AG09309 (cell line): ENCODE results near the gene FOXN1.

Experiments used
- DNase-seq: peaks from one replicate; pipeline ENCODE4 v3.0.0-alpha.2; 2010; ENCODE audit warnings: low read depth
- H3K4me3 ChIP-seq: 2 replicates; pipeline ENCODE4 v1.5.1; 2011; ENCODE audit warnings: mild to moderate bottlenecking, low read depth, low read length, moderate library complexity; ENCODE audit not compliant: control insufficient read depth
- CTCF ChIP-seq: IDR thresholded peaks from 2 replicates; pipeline ENCODE4 v1.5.1; 2011; ENCODE audit warnings: mild to moderate bottlenecking, low read depth, low read length, inconsistent platforms; ENCODE audit not compliant: insufficient read depth, control insufficient read depth; ENCODE audit errors: missing control alignments

The FOXN1 gene

GRCh38 chr17:28501421-28502284, 4.5 kb upstream of the FOXN1 start:
- no peak overlapping the region for H3K4me3 ChIP-seq
- no peak for DNase-seq
- no peak for TF ChIP-seq CTCF

GRCh38 chr17:28503420-28503819, 2.7 kb upstream of the FOXN1 start:
- no peak for TF ChIP-seq CTCF
- DNase-seq = no peak
- no peak overlapping the region for H3K4me3 ChIP-seq

GRCh38 chr17:28506763-28507487, 777 bp downstream of the FOXN1 start:
- no peak for TF ChIP-seq CTCF
- no peak overlapping the region for H3K4me3 ChIP-seq
- DNase-seq = no peak

DNA sequence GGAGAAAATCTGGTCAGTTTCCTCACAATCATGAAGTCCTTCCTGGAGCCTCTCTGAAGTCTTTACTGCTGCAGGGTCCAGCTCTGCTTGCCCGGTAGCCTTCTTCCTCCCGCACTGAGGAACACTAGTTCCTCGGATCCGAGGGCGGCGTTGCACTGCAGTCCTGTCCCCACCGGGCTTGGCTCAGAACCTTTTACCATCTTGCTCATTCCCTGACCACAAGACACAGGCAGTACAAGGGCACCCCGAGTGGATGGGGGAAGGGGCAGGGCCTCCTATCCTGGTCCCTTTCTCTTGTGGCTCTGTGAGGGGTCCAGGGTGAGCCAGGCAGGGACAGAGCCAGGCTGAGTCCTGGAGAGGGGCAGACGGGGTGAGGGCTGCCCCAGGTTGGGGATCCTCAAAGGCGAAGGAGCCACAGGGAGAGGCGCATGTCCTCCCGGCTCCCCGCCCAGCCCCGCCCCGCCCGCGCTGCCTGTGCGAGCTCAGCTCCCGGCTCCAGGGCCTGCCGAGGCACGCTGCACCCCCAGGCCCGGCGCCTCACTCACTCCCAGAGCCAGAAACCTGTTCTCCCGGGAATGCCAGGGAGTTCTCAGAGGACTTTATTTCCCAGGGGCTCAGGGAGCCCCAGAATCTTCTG, 1.5 kb downstream of the FOXN1 start:
- no peak for TF ChIP-seq CTCF
- no peak for DNase-seq
- no peak overlapping the region for H3K4me3 ChIP-seq

DNA sequence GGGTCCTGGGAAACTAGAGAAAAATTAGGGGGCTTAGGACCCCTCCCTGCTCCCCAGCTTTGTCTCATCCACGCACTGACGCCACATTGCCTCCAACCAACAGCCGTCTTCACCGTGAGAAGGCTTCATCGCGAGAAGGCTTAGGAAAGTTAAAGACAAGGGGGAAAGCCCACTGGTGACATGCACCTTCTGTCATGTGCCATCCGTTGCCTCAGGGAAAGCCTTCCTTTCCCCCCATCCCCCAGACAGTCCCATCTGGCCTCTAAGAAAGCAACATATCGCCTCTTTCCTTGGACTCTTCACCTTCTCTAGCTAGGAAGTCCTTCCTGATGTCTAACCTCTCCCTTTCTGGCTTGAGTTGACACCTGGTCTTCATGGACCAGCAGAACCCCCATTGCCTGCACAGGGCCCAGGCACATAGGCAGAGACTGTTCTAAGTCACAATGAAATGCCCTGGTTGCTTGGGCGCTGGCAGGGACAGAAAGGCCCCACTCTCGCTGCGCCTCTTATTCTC, 2.1 kb downstream of the FOXN1 start:
- TF ChIP-seq CTCF = no peak
- DNase-seq = no peak
- H3K4me3 ChIP-seq = no peak overlapping the region

- DNase-seq = no peak
- H3K4me3 ChIP-seq = no peak overlapping the region
- TF ChIP-seq CTCF = no peak
Measured at GRCh38 chr17:28509789-28510188, 3.6 kb downstream of the FOXN1 start.
